Naive thymus-derived CD8-positive, alpha-beta T cell (primary cell): Measurements from ENCODE around the gene CHCHD10. TPM values are rescaled to one million over a fixed set of nuclear protein-coding genes. Genes with fewer than 3 reads are reported as not detected.

ENCODE experiments used
- ATAC-seq, 2 donors: fragments of 150-1000 bp; cut with Tn5 transposase in 1 of 2; sonication (Bioruptor Pico), chemical (Tn5 transposase) in 1 of 2; 1 replicate in 1 of 2; 2 replicates in 1 of 2; pipeline ENCODE4 v1.10.0; 2021; ENCODE audit warnings: mild to moderate bottlenecking in 2 of 2, moderate library complexity in 2 of 2
- POLR2A ChIA-PET: fragments of 350-600 bp; sonication (Branson Sonifier 250); formaldehyde crosslinking; loops from one replicate; lab custom pipeline; 2021; ENCODE audit warnings: antibody characterized with exemption; lab: Charles Lee
- DNase-seq, 10 donors: peaks; one replicate each; pipeline versions ENCODE4 v3.0.0 to v3.0.0-alpha.2; 2020 to 2022
- H3K27ac Mint-ChIP-seq, 10 donors: one replicate each; pipeline ENCODE4 v1.8.0; 2020 to 2022; ENCODE audit warnings: mild to moderate bottlenecking in 10 of 10, mixed read lengths in 10 of 10, moderate library complexity in 4 of 10, inconsistent platforms in 1 of 10
- H3K27me3 Mint-ChIP-seq, 5 donors: one replicate each; pipeline ENCODE4 v1.8.0; 2021 to 2022; ENCODE audit warnings: mixed read lengths in 5 of 5
- H3K36me3 Mint-ChIP-seq, 3 donors: one replicate each; pipeline ENCODE4 v1.8.0; 2020 to 2022; ENCODE audit warnings: mixed read lengths in 3 of 3, mild to moderate bottlenecking in 2 of 3, inconsistent platforms in 1 of 3
- H3K4me1 Mint-ChIP-seq, 4 donors: one replicate each; pipeline ENCODE4 v1.8.0; 2021 to 2022; ENCODE audit warnings: mixed read lengths in 4 of 4
- H3K4me3 Mint-ChIP-seq, 10 donors: one replicate each; pipeline ENCODE4 v1.8.0; 2020 to 2022; ENCODE audit warnings: mild to moderate bottlenecking in 10 of 10, mixed read lengths in 10 of 10, moderate library complexity in 6 of 10, inconsistent platforms in 1 of 10
- H3K9me3 Mint-ChIP-seq, 9 donors: one replicate each; pipeline ENCODE4 v1.8.0; 2020 to 2022; ENCODE audit warnings: mixed read lengths in 9 of 9, mild to moderate bottlenecking in 3 of 9, inconsistent platforms in 1 of 9, moderate library complexity in 1 of 9
- polyA plus RNA-seq, 3 donors: library from polyadenylated mRNA; unstranded; fragments of 300-500 nt; fragmentation: Illumina TruSeq; gene quantifications; one replicate each; pipeline ENCODE4 v1.2.3, GENCODE V29; 2021
- total RNA-seq, 8 experiments: library from RNA in 2 of 8; stranded (reverse) in 2 of 8; gene quantifications; one replicate each; pipeline ENCODE4 v1.2.3 and lab custom pipeline; 2021 to 2026

CHCHD10 gene
- total and polyA plus RNA-seq, 5 experiments from 2014 or later, result 26.1 to 47.4 (median 37.6) TPM

- ATAC-seq, result peak; percentile 43 to 53
- POLR2A ChIA-PET, result interaction anchor here (1.2 to 6.4 kb wide), 7 partner anchors 13 to 225 kb away, joined by 5 to 65 read pairs (median 11); partner anchors contain the start of genes C22orf15, CABIN1, CHCHD10 and MMP11
- Mint-ChIP-seq H3K4me1 (peaks cover 21 to 52% (median 40%) of the 10 kb centered on the region in 4 donors), H3K27me3 (no peaks in the 10 kb centered on the region), H3K4me3 (peak overlapping the region; percentile 83 to 94 (median 88)), H3K36me3 (peaks cover 0 to 12% (median 3%) of the 10 kb centered on the region in 3 donors), H3K27ac (peak overlapping the region; percentile 76 to 98 (median 96)), H3K9me3 (no peaks in the 10 kb centered on the region)
- peak in 5 of 10 donors; percentile 30 to 60 (median 41) for DNase-seq
These were observed 18.5 kb upstream of the CHCHD10 start for GRCh38 chr22:23786261-23786710.

DNA sequence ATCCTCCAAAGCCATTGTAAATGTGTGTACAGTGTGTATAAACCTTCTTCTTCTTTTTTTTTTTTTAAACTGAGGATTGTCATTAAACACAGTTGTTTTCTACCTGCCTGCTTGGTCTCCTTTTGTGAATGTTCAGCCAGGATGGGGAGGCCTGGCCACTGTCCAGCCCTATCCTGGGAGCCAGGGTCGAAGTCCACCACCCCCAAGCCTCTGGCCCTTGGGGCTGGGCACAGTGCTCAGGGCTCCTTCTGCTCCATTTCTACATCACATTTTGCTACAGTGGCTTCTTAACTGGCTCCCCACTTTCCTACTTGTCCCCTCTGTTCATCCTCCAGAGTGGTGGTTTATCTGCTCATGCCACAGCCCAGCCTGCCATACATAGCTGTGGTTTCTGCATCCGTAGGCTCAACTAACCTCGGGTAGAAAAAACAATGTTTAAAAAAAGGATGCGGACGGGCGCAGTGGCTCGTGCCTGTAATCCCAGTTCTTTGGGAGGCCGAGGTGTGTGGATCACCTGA lies 16.5 kb upstream of the CHCHD10 start:
- Mint-ChIP-seq H3K27me3 (no peaks in the 10 kb centered on the region), H3K9me3 (no peaks in the 10 kb centered on the region), H3K27ac (peak overlapping the region in 9 of 10 donors; percentile 50 to 92 (median 83)), H3K4me1 (peaks cover 17 to 40% (median 29%) of the 10 kb centered on the region in 4 donors), H3K4me3 (peak overlapping the region in 9 of 10 donors; percentile 26 to 83 (median 52)), H3K36me3 (peaks cover 0 to 3% (median 0%) of the 10 kb centered on the region in 3 donors)
- ATAC-seq, result no peak
- POLR2A ChIA-PET, result interaction anchor here (6.4 kb wide), 1 partner anchor 19 kb away, joined by 65 read pairs; the partner anchor contains the start of genes C22orf15 and CHCHD10
- DNase-seq, result peak in 1 of 10 donors; percentile 26

- ATAC-seq (no peak), DNase-seq (peak in 1 of 10 donors; percentile 22)
- Mint-ChIP-seq H3K27ac (peak overlapping the region in 4 of 10 donors; percentile 75 to 85 (median 82)), H3K27me3 (no peaks in the 10 kb centered on the region), H3K9me3 (no peaks in the 10 kb centered on the region), H3K4me1 (peaks cover 16 to 36% (median 25%) of the 10 kb centered on the region in 4 donors), H3K36me3 (no peaks in the 10 kb centered on the region), H3K4me3 (no peak overlapping the region)
- POLR2A ChIA-PET, result interaction anchor here (6.4 kb wide), 1 partner anchor 18 kb away, joined by 65 read pairs; the partner anchor contains the start of genes C22orf15 and CHCHD10
These were observed 15.7 kb upstream of the CHCHD10 start for GRCh38 chr22:23783265-23784150.

DNA sequence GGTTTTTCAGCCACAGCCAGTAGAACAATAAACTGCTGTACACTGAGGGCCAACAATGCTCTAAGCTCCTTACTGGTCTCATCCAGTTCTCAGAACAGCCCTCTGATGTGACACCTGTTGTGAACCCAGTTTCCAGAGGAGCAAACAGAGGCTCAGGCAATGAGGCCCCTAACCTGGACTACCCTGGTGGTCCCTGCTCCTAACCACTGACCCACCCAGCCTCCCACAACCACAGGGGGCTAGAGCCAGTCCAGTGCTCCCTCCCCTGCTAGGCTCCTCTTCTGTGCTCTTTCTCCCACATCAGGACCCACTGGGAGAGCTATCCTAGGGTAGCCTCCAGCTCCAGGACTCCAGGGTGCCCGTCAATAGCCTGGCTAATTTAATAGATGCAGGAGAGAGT lies 14.9 kb upstream of the CHCHD10 start:
- ATAC-seq (no peak), DNase-seq (peak in 1 of 10 donors; percentile 37)
- H3K27me3 Mint-ChIP-seq, result no peaks in the 10 kb centered on the region
- no peaks in the 10 kb centered on the region for H3K9me3 Mint-ChIP-seq
- no peak overlapping the region for H3K4me3 Mint-ChIP-seq
- no peak overlapping the region for H3K27ac Mint-ChIP-seq
- peaks cover 13 to 28% (median 20%) of the 10 kb centered on the region in 4 donors for H3K4me1 Mint-ChIP-seq
- POLR2A ChIA-PET, result no interaction called here
- no peaks in the 10 kb centered on the region for H3K36me3 Mint-ChIP-seq

- Mint-ChIP-seq H3K4me1 (peaks cover 13 to 25% (median 18%) of the 10 kb centered on the region in 4 donors), H3K36me3 (no peaks in the 10 kb centered on the region), H3K9me3 (no peaks in the 10 kb centered on the region), H3K27me3 (no peaks in the 10 kb centered on the region), H3K27ac (no peak overlapping the region), H3K4me3 (no peak overlapping the region)
- POLR2A ChIA-PET, result no interaction called here
- DNase-seq, result peak in 1 of 10 donors; percentile 26
- no peak for ATAC-seq
These were observed 14.5 kb upstream of the CHCHD10 start for GRCh38 chr22:23782252-23782651.

- H3K27ac Mint-ChIP-seq, result peak overlapping the region in 3 of 10 donors; percentile 33 to 75 (median 51)
- no peak overlapping the region for H3K4me3 Mint-ChIP-seq
- H3K27me3 Mint-ChIP-seq, result no peaks in the 10 kb centered on the region
- no peaks in the 10 kb centered on the region for H3K9me3 Mint-ChIP-seq
- ATAC-seq, result no peak
- H3K4me1 Mint-ChIP-seq, result peaks cover 12 to 24% (median 17%) of the 10 kb centered on the region in 4 donors
- DNase-seq, result peak in 1 of 10 donors; percentile 10
- POLR2A ChIA-PET, result no interaction called here
- H3K36me3 Mint-ChIP-seq, result no peaks in the 10 kb centered on the region
These were observed 13.9 kb upstream of the CHCHD10 start for GRCh38 chr22:23781511-23782183.

DNA sequence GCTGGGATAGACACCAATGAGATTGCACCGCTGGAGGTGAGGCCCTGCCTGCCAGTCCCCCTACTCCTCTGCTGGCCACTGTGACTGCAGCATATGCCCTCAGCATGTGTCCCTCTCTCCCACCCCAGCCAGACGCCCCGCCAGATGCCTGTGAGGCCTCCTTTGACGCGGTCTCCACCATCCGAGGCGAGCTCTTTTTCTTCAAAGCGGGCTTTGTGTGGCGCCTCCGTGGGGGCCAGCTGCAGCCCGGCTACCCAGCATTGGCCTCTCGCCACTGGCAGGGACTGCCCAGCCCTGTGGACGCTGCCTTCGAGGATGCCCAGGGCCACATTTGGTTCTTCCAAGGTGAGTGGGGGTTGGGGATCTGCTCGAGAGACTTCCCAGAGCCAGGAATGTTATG lies 13.3 kb upstream of the CHCHD10 start:
- Mint-ChIP-seq H3K27ac (peak overlapping the region in 1 of 10 donors; percentile 51), H3K36me3 (no peaks in the 10 kb centered on the region), H3K4me3 (no peak overlapping the region), H3K27me3 (no peaks in the 10 kb centered on the region), H3K4me1 (peaks cover 8 to 18% (median 11%) of the 10 kb centered on the region in 4 donors), H3K9me3 (no peaks in the 10 kb centered on the region)
- POLR2A ChIA-PET, result no interaction called here
- ATAC-seq, result no peak
- DNase-seq, result peak in 1 of 10 donors; percentile 38

DNA sequence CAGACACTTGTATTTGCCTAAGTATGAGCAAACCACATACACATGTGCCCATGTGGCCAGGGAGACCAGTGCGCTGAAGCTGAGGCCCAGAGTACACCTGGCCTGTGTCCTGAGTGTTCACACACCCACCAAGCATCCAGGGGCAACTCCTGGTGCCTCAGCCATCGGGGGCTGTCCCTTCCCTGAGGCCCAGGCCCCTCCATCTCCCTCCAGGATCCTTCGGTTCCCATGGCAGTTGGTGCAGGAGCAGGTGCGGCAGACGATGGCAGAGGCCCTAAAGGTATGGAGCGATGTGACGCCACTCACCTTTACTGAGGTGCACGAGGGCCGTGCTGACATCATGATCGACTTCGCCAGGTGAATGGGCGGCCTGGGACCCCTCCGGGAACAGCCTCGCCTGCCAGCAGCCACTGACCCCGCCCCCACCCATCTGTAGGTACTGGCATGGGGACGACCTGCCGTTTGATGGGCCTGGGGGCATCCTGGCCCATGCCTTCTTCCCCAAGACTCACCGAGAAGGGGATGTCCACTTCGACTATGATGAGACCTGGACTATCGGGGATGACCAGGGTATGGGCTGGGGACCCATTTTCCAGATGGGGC lies 12.5 kb upstream of the CHCHD10 start:
- Mint-ChIP-seq H3K9me3 (no peaks in the 10 kb centered on the region), H3K36me3 (no peaks in the 10 kb centered on the region)
- POLR2A ChIA-PET, result interaction anchor here (1.5 kb wide), 1 partner anchor 13 kb away, joined by 4 read pairs; no protein-coding TSS in a partner anchor

DNA sequence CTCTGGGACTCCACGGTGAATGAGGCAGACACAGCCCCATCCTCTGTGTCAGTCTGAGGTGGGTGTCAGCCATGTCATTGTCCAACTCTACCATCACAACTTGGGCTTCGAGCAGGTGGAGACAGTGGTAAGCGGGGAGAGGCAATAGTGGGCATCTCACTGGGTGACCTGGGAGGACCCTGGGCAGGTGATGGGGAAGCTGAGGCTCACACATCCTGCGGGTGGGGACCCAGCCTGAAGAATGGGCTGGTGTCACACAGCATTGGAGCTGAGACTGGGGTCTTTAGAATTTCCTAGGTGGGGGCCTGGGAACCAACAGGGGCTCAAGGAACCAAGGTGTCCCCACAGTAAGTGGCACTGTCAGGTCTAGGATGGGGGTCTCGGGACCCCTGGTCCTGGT lies 12.0 kb upstream of the CHCHD10 start:
- ATAC-seq, result no peak
- Mint-ChIP-seq H3K27ac (peak overlapping the region in 1 of 10 donors; percentile 63), H3K4me3 (no peak overlapping the region)

More for the DNA sequence above, 12.5 kb upstream of the CHCHD10 start:
- Mint-ChIP-seq H3K4me1 (peaks cover 8 to 14% (median 9%) of the 10 kb centered on the region in 4 donors), H3K27me3 (no peaks in the 10 kb centered on the region), H3K4me3 (no peak overlapping the region), H3K27ac (no peak overlapping the region)
- DNase-seq (peak in 1 of 10 donors; percentile 36), ATAC-seq (no peak)

GRCh38 chr22:23779083-23779482 lies 11.3 kb upstream of the CHCHD10 start:
- H3K4me1 Mint-ChIP-seq, result peaks cover 2 to 8% (median 3%) of the 10 kb centered on the region in 4 donors
- no peaks in the 10 kb centered on the region for H3K27me3 Mint-ChIP-seq
- no peak overlapping the region for H3K27ac Mint-ChIP-seq
- H3K4me3 Mint-ChIP-seq, result no peak overlapping the region
- H3K36me3 Mint-ChIP-seq, result no peaks in the 10 kb centered on the region
- ATAC-seq (no peak), DNase-seq (peak in 1 of 10 donors; percentile 55)
- H3K9me3 Mint-ChIP-seq, result no peaks in the 10 kb centered on the region
- POLR2A ChIA-PET, result interaction anchor here (0.7 to 1.5 kb wide), 2 partner anchors 12 to 422 kb away, joined by 3 to 4 read pairs; no protein-coding TSS in a partner anchor

More for the DNA sequence above, 12.0 kb upstream of the CHCHD10 start:
- no peaks in the 10 kb centered on the region for H3K9me3 Mint-ChIP-seq
- peaks cover 8 to 14% (median 9%) of the 10 kb centered on the region in 4 donors for H3K4me1 Mint-ChIP-seq
- peak in 1 of 10 donors; percentile 34 for DNase-seq
- POLR2A ChIA-PET, result interaction anchor here (1.5 kb wide), 1 partner anchor 13 kb away, joined by 4 read pairs; no protein-coding TSS in a partner anchor
- H3K36me3 Mint-ChIP-seq, result no peaks in the 10 kb centered on the region
- H3K27me3 Mint-ChIP-seq, result no peaks in the 10 kb centered on the region

- Mint-ChIP-seq H3K4me1 (peaks cover under 1 to 3% (median 2%) of the 10 kb centered on the region in 4 donors), H3K27ac (no peak overlapping the region), H3K4me3 (no peak overlapping the region), H3K9me3 (no peaks in the 10 kb centered on the region), H3K36me3 (no peaks in the 10 kb centered on the region), H3K27me3 (no peaks in the 10 kb centered on the region)
- DNase-seq (no peak), ATAC-seq (no peak)
- POLR2A ChIA-PET, result interaction anchor here (0.7 kb wide), 1 partner anchor 422 kb away, joined by 3 read pairs; no protein-coding TSS in a partner anchor
These were observed 10.8 kb upstream of the CHCHD10 start for GRCh38 chr22:23778577-23778900.
